Measurements from ENCODE around the gene PTPRZ1. TPM values are rescaled to one million over a fixed set of nuclear protein-coding genes. Genes with fewer than 3 reads are reported as not detected.

The PTPRZ1 gene
- total and polyA plus RNA-seq, 2 of the 8 experiments (the other 6 are each of a cell fraction or from before 2014, with no cell fraction given) = 112 to 135 TPM

DNA sequence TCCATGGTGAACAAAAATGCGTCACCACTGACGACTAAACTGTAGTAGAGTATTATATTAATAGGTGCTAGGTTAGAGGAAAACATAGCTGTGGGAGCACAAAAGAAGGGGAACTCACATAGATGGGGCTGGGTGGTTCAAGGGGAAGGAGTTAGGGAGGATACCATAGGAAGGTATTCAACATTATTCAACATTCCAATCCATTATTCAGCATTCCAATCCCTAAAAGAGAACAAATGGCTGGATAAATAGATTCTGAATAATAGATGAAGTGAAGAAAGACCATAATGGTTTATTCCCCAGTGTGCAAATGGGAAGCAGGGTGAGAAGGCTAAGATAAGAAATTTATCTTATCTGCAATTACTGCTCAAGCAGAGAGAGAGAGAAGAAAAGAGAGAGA is 209.7 kb downstream of the PTPRZ1 start:
- no peak overlapping the region for H3K23ac ChIP-seq (ENCODE audit: insufficient read length)
- no peak overlapping the region for H4K8ac ChIP-seq (ENCODE audit: extremely low read depth, insufficient read depth, low read length)
- peaks cover 4 to 7% of the 10 kb centered on the region in 2 experiments for H4K20me1 ChIP-seq (replicated peaks in 1 of 2; ENCODE audit: control insufficient read depth in 1 of 2, insufficient read depth in 2 of 2, low read length in 2 of 2)
- H4K91ac ChIP-seq (replicated peaks; ENCODE audit: insufficient read length, low read length) = no peak overlapping the region
- H2AFZ ChIP-seq (ENCODE audit: low read length) = no peak overlapping the region
- no peak overlapping the region for H3K56ac ChIP-seq (replicated peaks; ENCODE audit: insufficient read length, low read depth, low read length)
- H4K5ac ChIP-seq (ENCODE audit: insufficient read length, low read depth, low read length) = no peak overlapping the region
- DNase-seq (ENCODE audit: low read depth in 1 of 2, low spot score in 2 of 2) (no peak), FAIRE-seq (no peak)
- no peak overlapping the region for H3K4me2 ChIP-seq (ENCODE audit: insufficient read depth in 1 of 2, low read depth in 2 of 2, low read length in 2 of 2)
- no peaks in the 10 kb centered on the region for H3K27me3 ChIP-seq (replicated peaks in 1 of 4; ENCODE audit: control insufficient read depth in 3 of 4, extremely low read depth in 1 of 4, insufficient read depth in 3 of 4, low read length in 3 of 4)
- no peak overlapping the region for H3K4ac ChIP-seq (replicated peaks; ENCODE audit: insufficient read length, low read depth, low read length)
- H3K18ac ChIP-seq (ENCODE audit: extremely low read depth, low read length) = no peak overlapping the region
- no peak overlapping the region for H2AK5ac ChIP-seq (ENCODE audit: low read depth, low read length)
- H2BK5ac ChIP-seq (ENCODE audit: low read depth, low read length) = no peak overlapping the region
- H2BK12ac ChIP-seq (ENCODE audit: low read depth, low read length) = no peak overlapping the region
- ChIA-PET CTCF (ENCODE audit: partially characterized antibody) (interaction anchor here (6.5 kb wide), 1 partner anchor 11 kb away, joined by 44 read pairs; no protein-coding TSS in a partner anchor), POLR2A (ENCODE audit: partially characterized antibody) (interaction anchor here (1.0 to 4.2 kb wide), 4 partner anchors 8 to 12 kb away, joined by 3 to 17 read pairs (median 5); no protein-coding TSS in a partner anchor)
- WGBS, 2 experiments (ENCODE audit: extremely low coverage in 1 of 2, insufficient coverage in 1 of 2, insufficient read length in 1 of 2, insufficient replicate concordance in 2 of 2, low coverage in 1 of 2, low lambda C conversion rate in 2 of 2, missing lambda C conversion rate in 1 of 2) = 91% methylated on average over 2 of the region's 2 CpGs; no CpG with 5 or more reads in 1 of the 2 experiments
- H3K36me3 ChIP-seq (ENCODE audit: control insufficient read depth in 2 of 4, insufficient read depth in 4 of 4, low read length in 3 of 4) = peaks cover 31 to 97% (median 83%) of the 10 kb centered on the region in 4 experiments
- H3K23me2 ChIP-seq (ENCODE audit: low read depth, low read length) = no peaks in the 10 kb centered on the region
- no peaks in the 10 kb centered on the region; the same call in 1 of the 2 replicates for H3K79me1 ChIP-seq (ENCODE audit: low read depth, low read length)
- H3K27ac ChIP-seq (ENCODE audit: low read depth, low read length) = no peak overlapping the region
- no peaks in the 10 kb centered on the region for H3K9me3 ChIP-seq (ENCODE audit: insufficient read depth in 2 of 2, low read depth in 1 of 2, low read length in 1 of 2)
- H3K4me3 ChIP-seq (ENCODE audit: extremely low read depth in 1 of 4, insufficient read depth in 2 of 4, low read depth in 3 of 4, low read length in 4 of 4) = no peak overlapping the region
- peaks cover 0 to 13% (median 8%) of the 10 kb centered on the region in 4 experiments; a peak in 4 of 7 replicates for H3K4me1 ChIP-seq (replicated peaks in 1 of 4; ENCODE audit: control insufficient read depth in 3 of 4, insufficient read depth in 4 of 4, low read length in 3 of 4)
- H2BK120ac ChIP-seq (replicated peaks; ENCODE audit: low read depth, low read length) = no peak overlapping the region
- peaks cover 0 to 25% of the 10 kb centered on the region in 2 experiments; a peak in 1 of 4 replicates for H3K79me2 ChIP-seq (ENCODE audit: control insufficient read depth in 1 of 2, insufficient read depth in 2 of 2, low read length in 2 of 2)
- no peak overlapping the region for H2BK15ac ChIP-seq (ENCODE audit: low read length)
- no peak overlapping the region for H3K9ac ChIP-seq (replicated peaks in 1 of 4; ENCODE audit: extremely low read depth in 1 of 4, low read depth in 3 of 4, low read length in 3 of 4)
- no peak overlapping the region for H3K14ac ChIP-seq (ENCODE audit: insufficient read length)
- H2BK20ac ChIP-seq (ENCODE audit: low read length) = no peak overlapping the region
- TF ChIP-seq, protein P1, sequence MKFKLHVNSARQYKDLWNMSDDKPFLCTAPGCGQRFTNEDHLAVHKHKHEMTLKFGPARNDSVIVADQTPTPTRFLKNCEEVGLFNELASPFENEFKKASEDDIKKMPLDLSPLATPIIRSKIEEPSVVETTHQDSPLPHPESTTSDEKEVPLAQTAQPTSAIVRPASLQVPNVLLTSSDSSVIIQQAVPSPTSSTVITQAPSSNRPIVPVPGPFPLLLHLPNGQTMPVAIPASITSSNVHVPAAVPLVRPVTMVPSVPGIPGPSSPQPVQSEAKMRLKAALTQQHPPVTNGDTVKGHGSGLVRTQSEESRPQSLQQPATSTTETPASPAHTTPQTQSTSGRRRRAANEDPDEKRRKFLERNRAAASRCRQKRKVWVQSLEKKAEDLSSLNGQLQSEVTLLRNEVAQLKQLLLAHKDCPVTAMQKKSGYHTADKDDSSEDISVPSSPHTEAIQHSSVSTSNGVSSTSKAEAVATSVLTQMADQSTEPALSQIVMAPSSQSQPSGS (IDR thresholded peaks at IDR 0.05; ENCODE audit: low read length) = no peak

Measured in H1 (cell line).